Measurements from ENCODE around the gene NEMP2.
A peak's percentile ranks its signal among the peaks of the same experiment; 100 is the strongest.

The NEMP2 gene

GRCh38 chr2:190554357-190555006 lies 20.0 kb upstream of the NEMP2 start:
- no peak for DNase-seq

DNA sequence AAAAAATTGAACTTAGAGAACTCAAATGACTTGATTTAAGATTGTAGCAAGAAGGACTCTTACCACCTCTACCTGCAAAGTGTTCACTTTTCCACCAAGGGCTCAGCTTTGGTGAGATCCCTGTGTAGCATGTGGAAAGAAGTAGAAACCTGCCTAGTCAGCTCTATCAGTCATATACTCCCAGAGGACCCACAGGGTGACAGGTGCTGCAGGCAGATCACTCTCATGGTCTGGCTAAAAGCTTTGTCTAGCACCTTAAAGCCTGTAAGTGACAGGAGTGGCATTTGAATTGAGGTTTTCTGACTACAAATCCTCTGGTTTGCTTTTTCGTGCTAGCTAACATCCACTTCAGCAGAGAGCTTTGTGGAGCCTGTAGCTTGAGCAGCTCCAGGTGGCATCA lies 18.7 kb upstream of the NEMP2 start:
- DNase-seq, result no peak

DNA sequence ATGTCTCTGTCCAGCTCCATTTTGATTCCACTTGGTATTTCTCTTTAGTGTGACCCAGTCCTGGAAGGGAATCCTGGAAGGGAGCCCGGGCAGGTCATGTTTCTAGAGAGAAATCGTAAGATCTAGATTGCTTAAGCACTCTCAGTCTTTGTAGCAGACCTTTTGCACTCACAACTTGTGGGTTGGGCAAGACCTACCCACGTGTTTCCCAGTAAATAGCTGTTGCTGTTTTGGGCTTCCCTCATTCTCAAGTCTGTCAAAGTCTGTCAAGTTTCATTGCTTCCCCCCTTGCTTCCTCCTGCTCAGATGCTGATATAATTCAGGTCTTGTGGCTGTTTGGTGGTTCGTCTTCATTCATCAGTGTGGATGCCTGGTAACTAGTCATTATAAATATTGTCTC lies 17.4 kb upstream of the NEMP2 start:
- DNase-seq, result no peak

GRCh38 chr2:190550137-190550536 lies 15.6 kb upstream of the NEMP2 start:
- no peak for DNase-seq

GRCh38 chr2:190547886-190548285 lies 13.4 kb upstream of the NEMP2 start:
- no peak for DNase-seq

- no peak for DNase-seq
Observed at GRCh38 chr2:190546734-190547133, 12.2 kb upstream of the NEMP2 start.

DNA sequence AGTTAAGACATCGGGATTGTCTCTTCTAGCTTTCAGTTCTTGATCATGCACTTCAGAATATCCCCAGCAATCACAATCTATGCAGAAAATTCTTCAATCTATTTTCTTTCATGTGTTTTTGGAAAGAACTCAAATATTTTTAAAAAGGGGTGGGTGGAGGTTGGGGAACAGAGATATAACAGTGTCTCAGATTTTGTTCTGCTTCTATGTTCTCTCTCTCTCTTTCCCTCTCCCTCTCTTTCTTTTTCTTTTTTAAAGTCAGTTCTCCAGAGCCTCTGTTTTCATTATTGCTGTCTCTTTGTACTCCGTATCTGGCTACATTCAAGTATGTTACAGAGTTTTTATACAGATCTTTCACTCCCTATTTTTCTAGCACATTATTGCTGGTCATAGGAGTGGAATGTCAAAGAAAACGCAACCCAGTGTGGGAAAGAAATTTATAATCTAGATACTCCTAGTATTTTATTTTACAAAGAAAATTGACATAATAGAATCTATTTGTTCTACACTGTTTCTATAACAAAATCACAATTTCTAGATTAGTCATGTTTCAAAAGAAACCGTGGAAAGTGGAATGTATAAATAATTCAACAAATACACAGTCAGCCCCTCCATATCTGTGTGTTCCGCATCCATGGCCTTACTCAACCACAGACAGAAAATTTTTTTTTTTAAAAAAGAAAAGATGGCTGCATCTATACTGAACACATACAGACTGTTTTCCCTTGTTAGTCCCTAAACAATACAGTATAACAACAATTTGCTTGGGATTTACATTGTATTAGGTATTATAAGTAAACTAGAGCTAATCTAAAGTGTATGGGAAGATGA lies 11.2 kb upstream of the NEMP2 start:
- DNase-seq, result no peak

GRCh38 chr2:190545093-190545492 lies 10.6 kb upstream of the NEMP2 start:
- DNase-seq, result no peak

GRCh38 chr2:190540048-190540447 lies 5.5 kb upstream of the NEMP2 start:
- DNase-seq, result no peak

DNA sequence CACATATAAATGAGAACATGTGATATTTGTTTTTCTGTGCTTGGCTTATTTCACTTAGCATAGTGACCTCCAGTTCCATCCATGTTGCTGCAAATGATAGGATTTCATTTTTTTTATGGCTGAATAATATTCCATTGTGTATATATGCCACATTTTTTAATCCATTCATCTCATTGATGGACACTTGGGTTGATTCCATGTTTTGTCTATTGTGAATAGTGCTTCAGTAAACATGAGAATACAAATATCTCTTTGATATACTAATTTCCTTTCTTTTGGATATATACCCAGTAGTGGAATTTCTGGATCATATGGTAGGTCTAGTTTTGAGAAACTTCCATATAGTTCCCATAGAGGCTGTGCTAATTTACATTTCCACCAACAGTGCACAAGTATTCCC lies 3.7 kb upstream of the NEMP2 start:
- DNase-seq, result no peak

DNA sequence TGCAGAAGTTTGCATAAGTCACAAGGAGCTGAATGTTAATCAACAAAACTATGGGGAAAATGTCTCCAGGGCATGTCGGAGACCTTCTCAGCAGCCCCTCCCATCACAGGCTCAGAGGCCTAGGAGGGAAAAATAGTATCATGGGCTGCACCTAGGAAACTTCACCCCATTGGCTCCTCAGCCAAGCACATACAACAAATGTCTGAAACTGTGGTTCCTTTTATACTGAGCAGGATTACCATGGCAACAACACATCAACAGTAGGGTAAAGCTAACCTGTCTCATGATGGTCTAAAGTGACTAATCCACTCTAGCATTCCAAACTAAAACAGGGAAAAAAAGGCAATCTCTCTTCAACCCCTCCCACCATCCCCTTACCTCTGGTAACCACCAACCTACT lies 3.2 kb upstream of the NEMP2 start:
- DNase-seq, result no peak

GRCh38 chr2:190535586-190535985 lies 1.1 kb upstream of the NEMP2 start:
- DNase-seq, result no peak

GRCh38 chr2:190535121-190535439 lies 558 bp upstream of the NEMP2 start:
- DNase-seq, result no peak

DNA sequence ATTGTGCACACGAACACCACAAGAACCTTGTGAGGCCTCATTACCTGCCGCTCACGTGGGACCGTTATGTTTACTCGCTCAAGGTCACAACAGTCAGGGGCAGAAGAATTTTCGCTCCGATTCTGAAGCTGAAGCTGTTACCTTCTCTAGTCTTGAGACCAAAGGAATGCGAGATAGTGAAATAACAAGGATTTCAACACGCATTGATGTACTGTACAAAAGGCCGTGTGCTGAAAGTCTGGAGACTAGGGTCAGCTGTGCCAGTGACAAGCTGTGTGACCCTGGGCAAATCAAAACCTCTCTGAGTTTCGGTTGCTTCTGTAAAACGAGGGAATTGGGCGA lies 583 bp downstream of the NEMP2 start:
- DNase-seq, result peak; percentile 57

- DNase-seq, result no peak
Observed at GRCh38 chr2:190533175-190533967, 1.2 kb downstream of the NEMP2 start.

- DNase-seq, result no peak
Observed at GRCh38 chr2:190532581-190532980, 1.9 kb downstream of the NEMP2 start.

GRCh38 chr2:190530248-190530900 lies 4.1 kb downstream of the NEMP2 start:
- no peak for DNase-seq

GRCh38 chr2:190529486-190530247 lies 4.9 kb downstream of the NEMP2 start:
- DNase-seq, result no peak

GRCh38 chr2:190528521-190529001 lies 6.0 kb downstream of the NEMP2 start:
- no peak for DNase-seq

GRCh38 chr2:190527918-190528317 lies 6.6 kb downstream of the NEMP2 start:
- no peak for DNase-seq

DNA sequence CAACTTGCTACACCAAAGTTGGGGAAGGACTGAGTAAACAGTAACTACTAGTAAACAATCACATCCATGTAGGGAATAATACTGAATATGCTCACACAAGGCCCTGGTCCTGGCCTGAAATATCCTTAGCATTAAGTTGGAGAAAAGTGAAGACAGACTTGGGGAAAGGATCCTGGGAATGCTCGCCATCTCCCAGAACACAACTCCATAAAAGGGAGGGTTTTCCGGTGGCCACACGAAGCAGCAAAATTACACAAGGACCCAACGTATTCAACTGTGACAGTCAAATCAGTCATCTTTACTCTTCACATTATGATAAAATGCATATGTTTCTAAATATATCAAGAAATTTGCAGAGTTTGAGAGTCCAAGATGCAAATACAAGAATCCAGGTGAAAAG lies 7.3 kb downstream of the NEMP2 start:
- no peak for DNase-seq

DNA sequence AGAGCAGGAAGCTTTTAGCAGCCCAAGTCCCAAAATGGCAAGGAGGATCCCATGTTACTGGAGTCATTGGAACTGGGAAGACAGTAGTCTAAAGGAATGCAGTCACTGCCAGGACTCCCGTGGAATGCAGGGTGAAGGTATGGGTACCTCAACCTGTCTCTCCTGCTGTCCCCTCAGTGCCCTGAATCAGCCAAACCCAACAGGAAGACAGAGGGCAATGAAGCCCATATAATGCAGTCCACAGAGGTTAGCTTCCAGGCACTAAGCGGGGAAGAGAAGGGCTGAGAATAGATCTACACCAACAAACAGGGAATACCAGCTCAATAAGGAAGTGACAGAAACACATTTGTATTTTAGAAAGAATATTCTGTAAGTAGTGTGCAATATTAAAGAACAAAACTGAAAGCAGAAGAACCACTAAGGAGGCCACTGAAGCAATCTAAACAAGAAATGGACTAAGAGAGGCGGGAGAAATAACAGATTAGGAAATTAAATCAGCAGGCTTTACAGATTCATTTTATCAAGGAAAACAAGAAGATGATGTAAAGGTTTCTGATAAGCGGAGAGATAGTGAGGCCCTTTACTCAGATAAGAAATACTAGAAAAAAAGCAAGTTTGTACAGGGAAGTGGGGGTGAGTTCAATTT lies 8.3 kb downstream of the NEMP2 start:
- DNase-seq, result no peak

Measured in stimulated activated CD4-positive, alpha-beta T cell treated with anti-CD3 and anti-CD28 coated beads, Interleukin-4, amount 100 ng/mL, for 24 hours (primary cell).